Uterus (tissue), 2 donors: ENCODE results near the gene SLC13A3.

ENCODE experiments used
- POLR2A ChIP-seq, 2 donors: fragments of 450-650 bp; IDR thresholded peaks; one replicate each; pipeline ENCODE4 v1.6.1; 2016; ENCODE audit warnings: antibody characterized with exemption in 2 of 2, mild to moderate bottlenecking in 1 of 2, moderate library complexity in 1 of 2
- TF ChIP-seq, protein P1 (sequence below), 4 experiments: fragments of 200-600 bp in 2 of 4; fragments of 450-650 bp in 2 of 4; sonication (generic) in 2 of 4; IDR thresholded peaks; one replicate each; pipeline ENCODE4 v1.5.1; 2016 to 2019; ENCODE audit warnings: antibody characterized with exemption in 4 of 4, mild to moderate bottlenecking in 2 of 4, moderate library complexity in 1 of 4

- TF ChIP-seq, protein P1, sequence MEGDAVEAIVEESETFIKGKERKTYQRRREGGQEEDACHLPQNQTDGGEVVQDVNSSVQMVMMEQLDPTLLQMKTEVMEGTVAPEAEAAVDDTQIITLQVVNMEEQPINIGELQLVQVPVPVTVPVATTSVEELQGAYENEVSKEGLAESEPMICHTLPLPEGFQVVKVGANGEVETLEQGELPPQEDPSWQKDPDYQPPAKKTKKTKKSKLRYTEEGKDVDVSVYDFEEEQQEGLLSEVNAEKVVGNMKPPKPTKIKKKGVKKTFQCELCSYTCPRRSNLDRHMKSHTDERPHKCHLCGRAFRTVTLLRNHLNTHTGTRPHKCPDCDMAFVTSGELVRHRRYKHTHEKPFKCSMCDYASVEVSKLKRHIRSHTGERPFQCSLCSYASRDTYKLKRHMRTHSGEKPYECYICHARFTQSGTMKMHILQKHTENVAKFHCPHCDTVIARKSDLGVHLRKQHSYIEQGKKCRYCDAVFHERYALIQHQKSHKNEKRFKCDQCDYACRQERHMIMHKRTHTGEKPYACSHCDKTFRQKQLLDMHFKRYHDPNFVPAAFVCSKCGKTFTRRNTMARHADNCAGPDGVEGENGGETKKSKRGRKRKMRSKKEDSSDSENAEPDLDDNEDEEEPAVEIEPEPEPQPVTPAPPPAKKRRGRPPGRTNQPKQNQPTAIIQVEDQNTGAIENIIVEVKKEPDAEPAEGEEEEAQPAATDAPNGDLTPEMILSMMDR (IDR thresholded peaks at IDR 0.05), result no peak
- no peak for TF ChIP-seq POLR2A (IDR thresholded peaks at IDR 0.05)
Measured at GRCh38 chr20:46621492-46621891, 29.8 kb downstream of the SLC13A3 start.
